Measurements from ENCODE around the gene ATP10A. TPM values are rescaled to one million over a fixed set of nuclear protein-coding genes. Genes with fewer than 3 reads are reported as not detected.

The ATP10A gene
- total and polyA plus RNA-seq, 9 of the 15 experiments (the other 6 are each of a cell fraction or from before 2014, with no cell fraction given) = 0.09 TPM; not detected in 8

DNA sequence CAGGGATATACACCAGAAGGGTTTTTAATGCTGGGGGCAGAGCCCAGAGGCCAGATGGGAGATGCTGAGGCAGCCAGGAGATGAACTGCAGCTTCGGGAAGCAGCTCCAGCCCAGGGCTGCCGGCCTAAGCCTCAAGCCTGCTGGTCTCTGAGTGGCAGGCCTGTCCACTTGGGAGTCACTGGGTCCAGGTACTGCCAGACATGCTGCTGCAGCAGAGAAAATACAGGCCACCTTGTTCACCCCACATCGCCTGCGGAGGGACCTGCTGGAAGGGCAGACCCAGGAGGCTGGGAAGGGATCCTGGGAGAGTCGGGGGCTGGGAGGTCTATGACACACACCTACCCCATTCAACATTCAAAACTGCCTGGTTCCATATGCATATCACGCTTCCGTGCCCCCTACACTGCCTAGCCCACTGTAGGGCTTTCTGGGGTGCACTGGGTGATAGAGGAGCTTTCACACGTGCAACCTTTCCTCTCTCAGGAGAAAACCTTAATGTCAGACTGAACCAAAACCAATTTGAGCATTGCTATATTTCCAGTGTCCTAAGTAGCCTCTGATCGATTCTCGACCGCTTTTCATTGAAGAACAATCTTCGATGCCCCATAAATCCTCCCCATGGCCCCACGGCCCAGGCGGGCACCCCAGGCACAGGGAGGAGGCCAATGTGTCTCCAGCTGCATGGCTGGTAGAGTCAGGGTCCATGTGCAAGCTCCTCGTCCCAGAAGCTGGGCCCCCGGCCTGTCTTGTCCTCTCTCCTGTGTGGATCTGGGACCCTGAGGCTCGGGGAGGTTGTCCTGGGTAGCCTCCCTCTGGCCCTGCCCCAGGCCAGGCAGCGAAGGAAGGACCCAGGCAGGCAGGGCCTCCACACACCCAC is 147.4 kb downstream of the ATP10A start (continued):
- TF ChIP-seq, protein P1, sequence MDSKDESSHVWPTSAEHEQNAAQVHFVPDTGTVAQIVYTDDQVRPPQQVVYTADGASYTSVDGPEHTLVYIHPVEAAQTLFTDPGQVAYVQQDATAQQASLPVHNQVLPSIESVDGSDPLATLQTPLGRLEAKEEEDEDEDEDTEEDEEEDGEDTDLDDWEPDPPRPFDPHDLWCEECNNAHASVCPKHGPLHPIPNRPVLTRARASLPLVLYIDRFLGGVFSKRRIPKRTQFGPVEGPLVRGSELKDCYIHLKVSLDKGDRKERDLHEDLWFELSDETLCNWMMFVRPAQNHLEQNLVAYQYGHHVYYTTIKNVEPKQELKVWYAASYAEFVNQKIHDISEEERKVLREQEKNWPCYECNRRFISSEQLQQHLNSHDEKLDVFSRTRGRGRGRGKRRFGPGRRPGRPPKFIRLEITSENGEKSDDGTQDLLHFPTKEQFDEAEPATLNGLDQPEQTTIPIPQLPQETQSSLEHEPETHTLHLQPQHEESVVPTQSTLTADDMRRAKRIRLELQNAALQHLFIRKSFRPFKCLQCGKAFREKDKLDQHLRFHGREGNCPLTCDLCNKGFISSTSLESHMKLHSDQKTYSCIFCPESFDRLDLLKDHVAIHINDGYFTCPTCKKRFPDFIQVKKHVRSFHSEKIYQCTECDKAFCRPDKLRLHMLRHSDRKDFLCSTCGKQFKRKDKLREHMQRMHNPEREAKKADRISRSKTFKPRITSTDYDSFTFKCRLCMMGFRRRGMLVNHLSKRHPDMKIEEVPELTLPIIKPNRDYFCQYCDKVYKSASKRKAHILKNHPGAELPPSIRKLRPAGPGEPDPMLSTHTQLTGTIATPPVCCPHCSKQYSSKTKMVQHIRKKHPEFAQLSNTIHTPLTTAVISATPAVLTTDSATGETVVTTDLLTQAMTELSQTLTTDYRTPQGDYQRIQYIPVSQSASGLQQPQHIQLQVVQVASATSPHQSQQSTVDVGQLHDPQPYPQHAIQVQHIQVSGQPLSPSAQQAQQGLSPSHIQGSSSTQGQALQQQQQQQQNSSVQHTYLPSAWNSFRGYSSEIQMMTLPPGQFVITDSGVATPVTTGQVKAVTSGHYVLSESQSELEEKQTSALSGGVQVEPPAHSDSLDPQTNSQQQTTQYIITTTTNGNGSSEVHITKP (IDR thresholded peaks at IDR 0.05; ENCODE audit: partially characterized antibody) = no peak
- TF ChIP-seq SRSF7 (optimal IDR thresholded peaks at IDR 0.05; ENCODE audit: low read depth, low read length) = no peak
- no peak for TF ChIP-seq BRD4 (IDR thresholded peaks at IDR 0.05)
- TF ChIP-seq ZNF79 (CRISPR knock-in tag; IDR thresholded peaks at IDR 0.05; ENCODE audit: low read depth) = no peak

DNA sequence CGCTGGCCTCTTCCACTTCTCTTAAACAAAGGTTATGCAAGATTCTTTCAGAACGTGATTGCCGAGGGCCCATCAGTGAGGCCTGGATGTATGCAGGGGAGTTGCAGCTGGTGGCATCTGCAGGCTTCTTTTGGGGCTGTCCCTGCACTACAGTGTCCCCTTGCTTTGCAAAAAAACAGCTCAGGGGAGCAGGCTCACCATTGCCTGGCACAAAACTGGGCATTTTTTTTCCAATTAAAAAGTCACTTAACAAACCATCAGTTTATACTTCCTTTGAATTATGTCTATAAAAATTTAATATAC is 148.6 kb downstream of the ATP10A start:
- DNase-seq (ENCODE audit: extremely low read depth in 1 of 4, low spot score in 3 of 4) (no peak), FAIRE-seq (no peak), ATAC-seq (no peak)
- WGBS (ENCODE audit: insufficient coverage, low coverage, missing lambda C conversion rate) = 0% methylated on average over 3 of the region's 3 CpGs
- no peak overlapping the region for H2AFZ ChIP-seq (ENCODE audit: low read depth, low read length)
- in situ Hi-C loops (cut with MboI) (no loop called here), intact Hi-C loops (cut with micrococcal nuclease) (no loop called here)
- H3K4me1 ChIP-seq (replicated peaks in 1 of 2; ENCODE audit: control insufficient read depth in 2 of 2, insufficient read depth in 2 of 2, low read length in 2 of 2) = peaks cover 0 to 4% of the 10 kb centered on the region in 2 experiments; a peak in 1 of 5 replicates
- no peak overlapping the region for H3K4me3 ChIP-seq
- H3K9ac ChIP-seq (ENCODE audit: insufficient read depth in 1 of 2, low read depth in 2 of 2, low read length in 2 of 2) = no peak overlapping the region
- ChIA-PET POLR2A (no interaction called here), CTCF (ENCODE audit: low intra/inter-chr PET ratio) (no interaction called here)
- BruUV-seq (replicated peaks) = no TSS peak
- H4K20me1 ChIP-seq (replicated peaks; ENCODE audit: control insufficient read depth, insufficient read depth, low read length) = 0 out of 2 replicates have a peak, but pooled peaks cover 4% of the 10 kb centered on the region
- H3K9me3 ChIP-seq (replicated peaks; ENCODE audit: control insufficient read depth, insufficient read depth, low read depth, low read length) = no peaks in the 10 kb centered on the region
- peaks cover 0 to 37% of the 10 kb centered on the region in 2 experiments; a peak in 2 of 5 replicates for H3K27me3 ChIP-seq (ENCODE audit: control insufficient read depth in 2 of 2, insufficient read depth in 2 of 2, low read length in 2 of 2)
- no peaks in the 10 kb centered on the region for H3K36me3 ChIP-seq (ENCODE audit: control insufficient read depth, insufficient read depth, low read length)
- H3K27ac ChIP-seq (ENCODE audit: extremely low read depth, low read depth, low read length) = no peak overlapping the region
- no peaks in the 10 kb centered on the region for H3K9me1 ChIP-seq (ENCODE audit: control insufficient read depth, insufficient read depth, low read length)
- H3K79me2 ChIP-seq (ENCODE audit: control insufficient read depth, insufficient read depth, low read length) = no peaks in the 10 kb centered on the region
- no peak overlapping the region for H3K4me2 ChIP-seq (ENCODE audit: insufficient read depth, low read length)
- no peak for TF ChIP-seq NCOA2 (IDR thresholded peaks at IDR 0.05; ENCODE audit: partially characterized antibody in 2 of 2)
- TF ChIP-seq, protein P2, sequence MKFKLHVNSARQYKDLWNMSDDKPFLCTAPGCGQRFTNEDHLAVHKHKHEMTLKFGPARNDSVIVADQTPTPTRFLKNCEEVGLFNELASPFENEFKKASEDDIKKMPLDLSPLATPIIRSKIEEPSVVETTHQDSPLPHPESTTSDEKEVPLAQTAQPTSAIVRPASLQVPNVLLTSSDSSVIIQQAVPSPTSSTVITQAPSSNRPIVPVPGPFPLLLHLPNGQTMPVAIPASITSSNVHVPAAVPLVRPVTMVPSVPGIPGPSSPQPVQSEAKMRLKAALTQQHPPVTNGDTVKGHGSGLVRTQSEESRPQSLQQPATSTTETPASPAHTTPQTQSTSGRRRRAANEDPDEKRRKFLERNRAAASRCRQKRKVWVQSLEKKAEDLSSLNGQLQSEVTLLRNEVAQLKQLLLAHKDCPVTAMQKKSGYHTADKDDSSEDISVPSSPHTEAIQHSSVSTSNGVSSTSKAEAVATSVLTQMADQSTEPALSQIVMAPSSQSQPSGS (CRISPR knock-in tag; IDR thresholded peaks at IDR 0.05) = no peak
- no peak for TF ChIP-seq FOXA3 (CRISPR knock-in tag; conservative IDR thresholded peaks at IDR 0.05 in 1 of 2, IDR thresholded peaks at IDR 0.05 in 1 of 2)
- TF ChIP-seq, protein P3, sequence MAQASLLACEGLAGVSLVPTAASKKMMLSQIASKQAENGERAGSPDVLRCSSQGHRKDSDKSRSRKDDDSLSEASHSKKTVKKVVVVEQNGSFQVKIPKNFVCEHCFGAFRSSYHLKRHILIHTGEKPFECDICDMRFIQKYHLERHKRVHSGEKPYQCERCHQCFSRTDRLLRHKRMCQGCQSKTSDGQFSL (CRISPR knock-in tag; IDR thresholded peaks at IDR 0.05) = no peak
- TF ChIP-seq, protein P3 (tag; IDR thresholded peaks at IDR 0.05) = no peak
- TF ChIP-seq PHF8 (IDR thresholded peaks at IDR 0.05; ENCODE audit: borderline replicate concordance, low read length) = no peak
- no peak for TF ChIP-seq TCF3 (CRISPR knock-in tag; IDR thresholded peaks at IDR 0.05)
- no peak for TF ChIP-seq ZNF197 (CRISPR knock-in tag; IDR thresholded peaks at IDR 0.05; ENCODE audit: low read depth)
- no peak for TF ChIP-seq LEF1 (IDR thresholded peaks at IDR 0.05)
- TF ChIP-seq MXI1 (IDR thresholded peaks at IDR 0.05; ENCODE audit: low read depth, low read length) = no peak
- no peak for TF ChIP-seq ZNF431 (CRISPR knock-in tag; IDR thresholded peaks at IDR 0.05)
